Measurements from ENCODE around the gene CD200R1. TPM values are rescaled to one million over a fixed set of nuclear protein-coding genes. Genes with fewer than 3 reads are reported as not detected.

The CD200R1 gene
- total and polyA plus RNA-seq, 2 of the 4 experiments (the other 2 are of a cell fraction): under 0.01 to 0.05 TPM

GRCh38 chr3:112976001-112976400 lies 1.1 kb upstream of the CD200R1 start:
- H3K4me1 ChIP-seq (ENCODE audit: control insufficient read depth, insufficient read depth, low read length): peaks cover 3% of the 10 kb centered on the region
- H3K27me3 ChIP-seq (ENCODE audit: control insufficient read depth, insufficient read depth, low read length): peaks cover 6% of the 10 kb centered on the region
- H3K9me1 ChIP-seq (ENCODE audit: insufficient read depth, low read length): peaks cover 4% of the 10 kb centered on the region; the same call in 1 of the 2 replicates
- H2AK5ac ChIP-seq (ENCODE audit: low read depth, low read length): no peak overlapping the region
- CTCF ChIA-PET: no interaction called here
- H2BK15ac ChIP-seq (ENCODE audit: low read depth, low read length): no peak overlapping the region
- H3K9ac ChIP-seq (ENCODE audit: low read depth, low read length): no peak overlapping the region
- TF ChIP-seq MAZ (IDR thresholded peaks at IDR 0.05; ENCODE audit: borderline replicate concordance, low read depth, low read length): no peak
- TF ChIP-seq SMC3 (IDR thresholded peaks at IDR 0.05; ENCODE audit: low read depth, low read length): no peak
- TF ChIP-seq MAFK (IDR thresholded peaks at IDR 0.05; ENCODE audit: low read depth, low read length): no peak
- no peak for TF ChIP-seq POLR2A (IDR thresholded peaks at IDR 0.05; ENCODE audit: low read depth, low read length)
- TF ChIP-seq NFE2L2 (IDR thresholded peaks at IDR 0.05; ENCODE audit: low read depth, low read length): no peak
- no peak for TF ChIP-seq USF2 (IDR thresholded peaks at IDR 0.05; ENCODE audit: low read depth, low read length)
- no peak for TF ChIP-seq CEBPB (IDR thresholded peaks at IDR 0.05; ENCODE audit: low read depth, low read length)
- no peak for TF ChIP-seq BHLHE40 (IDR thresholded peaks at IDR 0.05; ENCODE audit: low read depth, low read length)
- no peak for TF ChIP-seq CTCF (conservative IDR thresholded peaks at IDR 0.05; ENCODE audit: low read depth, low read length)
- TF ChIP-seq RFX5 (IDR thresholded peaks at IDR 0.05; ENCODE audit: low read depth, low read length): no peak
- H3K14ac ChIP-seq (replicated peaks; ENCODE audit: low read depth, low read length): no peak overlapping the region
- intact Hi-C loops (cut with micrococcal nuclease) (no loop called here), in situ Hi-C loops (cut with MboI; ENCODE audit: low sequenced_read_pairs) (loop anchor here (25.0 kb wide), 1 partner anchor 664 kb away; no protein-coding TSS in a partner anchor), dilution Hi-C loops (cut with HindIII; ENCODE audit: low sequenced_read_pairs, unreplicated experiment) (loop anchor here (25.0 kb wide), 1 partner anchor 389 kb away; no protein-coding TSS in a partner anchor)
- ATAC-seq (ENCODE audit: low read depth): no peak
- no peaks in the 10 kb centered on the region for H3K79me1 ChIP-seq (ENCODE audit: low read depth in 1 of 2, low read length in 2 of 2)
- H3K23ac ChIP-seq (ENCODE audit: low read depth, low read length): no peak overlapping the region
- no peak overlapping the region for H4K91ac ChIP-seq (ENCODE audit: insufficient read depth, low read depth, low read length)
- no peak overlapping the region for H2BK5ac ChIP-seq (ENCODE audit: low read depth, low read length, poor library complexity, severe bottlenecking)
- H2AFZ ChIP-seq (replicated peaks; ENCODE audit: low read length, poor library complexity): no peak overlapping the region
- H4K20me1 ChIP-seq (ENCODE audit: insufficient read depth, low read length): no peaks in the 10 kb centered on the region
- POLR2A ChIA-PET (ENCODE audit: unreplicated experiment): no interaction called here
- no peak overlapping the region for H3K56ac ChIP-seq (ENCODE audit: extremely low read depth, insufficient read depth, low read length)
- no peak overlapping the region for H2BK20ac ChIP-seq (ENCODE audit: low read depth, low read length)
- no peak overlapping the region for H2AK9ac ChIP-seq (replicated peaks; ENCODE audit: low read depth, low read length, poor library complexity)
- H3K27ac ChIP-seq (ENCODE audit: insufficient read depth, low read length): no peak overlapping the region
- no peak for DNase-seq
- no peak overlapping the region for H3K18ac ChIP-seq (ENCODE audit: low read depth, low read length)
- no TSS peak for BruUV-seq (replicated peaks)
- H3K9me3 ChIP-seq (ENCODE audit: control insufficient read depth, insufficient read depth, low read length): no peaks in the 10 kb centered on the region
- H3K4me3 ChIP-seq (ENCODE audit: insufficient read depth, low read depth, low read length): no peak overlapping the region
- no peak overlapping the region for H4K5ac ChIP-seq (ENCODE audit: low read depth, low read length)
- no peaks in the 10 kb centered on the region for H3K36me3 ChIP-seq (ENCODE audit: control insufficient read depth, insufficient read depth, low read length)
- no peak overlapping the region for H4K8ac ChIP-seq (ENCODE audit: low read depth in 2 of 2, low read length in 2 of 2)
- no peak overlapping the region for H2BK120ac ChIP-seq (ENCODE audit: low read depth, low read length)
- H3K4me2 ChIP-seq (ENCODE audit: low read depth, low read length): no peak overlapping the region
- H3K4ac ChIP-seq (ENCODE audit: low read depth, low read length): no peak overlapping the region
